Erythroblast (primary cell): ENCODE measurements around the gene NUP153.

Experiments
- GATA1 ChIP-seq: IDR thresholded peaks from 2 replicates; pipeline ENCODE4 v1.6.1; 2011; ENCODE audit warnings: low read depth, mild to moderate bottlenecking, control low read depth, low read length, moderate library complexity
- POLR2A ChIP-seq: IDR thresholded peaks from 2 replicates; pipeline ENCODE4 v1.6.1; 2011; ENCODE audit warnings: mild to moderate bottlenecking, low read length

DNA sequence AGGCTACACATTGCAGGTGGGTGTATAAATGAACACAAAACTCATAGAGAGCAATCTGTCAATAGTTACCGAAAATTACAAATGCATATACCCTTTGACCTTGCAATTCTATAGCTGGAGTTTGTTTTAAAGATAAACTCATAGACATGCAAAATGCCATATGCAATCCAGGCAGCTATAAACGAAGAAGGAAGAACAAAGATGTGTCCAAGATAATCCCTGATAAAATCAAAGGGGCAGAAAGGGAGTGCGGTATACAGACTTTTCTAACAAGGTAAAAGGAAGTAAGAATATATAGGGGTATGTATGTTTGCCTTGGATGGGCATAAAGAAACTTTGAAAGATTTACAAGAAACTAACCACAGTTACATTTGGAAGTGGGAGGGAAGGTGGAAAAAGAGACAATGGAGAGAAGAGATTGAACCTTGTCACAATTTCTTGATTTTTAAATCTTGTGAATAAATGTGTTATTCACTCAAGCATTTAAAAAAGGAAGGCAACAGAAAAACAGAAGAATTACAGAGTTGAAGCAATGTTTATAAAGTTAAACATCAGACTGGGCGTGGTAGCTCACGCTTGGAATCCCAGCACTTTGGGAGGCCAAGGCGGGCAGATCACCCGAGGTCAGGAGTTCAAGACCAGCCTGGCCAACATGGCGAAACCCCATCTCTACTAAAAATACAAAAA is 76.8 kb downstream of the NUP153 start:
- TF ChIP-seq POLR2A: no peak
- TF ChIP-seq GATA1: no peak
